Stomach (tissue), 9 donors: Measurements from ENCODE around the gene IMPDH1. TPM values are rescaled to one million over a fixed set of nuclear protein-coding genes. Genes with fewer than 3 reads are reported as not detected.

Experiments
- DNase-seq, 2 donors: peaks; one replicate each; pipeline versions ENCODE4 v3.0.0 to v3.0.0-alpha.2; 2013 to 2019
- H3K27ac ChIP-seq, 5 donors: fragments of 200-600 bp in 4 of 5; sonication (generic) in 4 of 5; one replicate each; pipeline ENCODE4 v1.5.1; 2013 to 2019; ENCODE audit warnings: mild to moderate bottlenecking in 1 of 5, moderate library complexity in 1 of 5
- H3K27me3 ChIP-seq, 3 donors: fragments of 200-600 bp; sonication (generic); one replicate each; pipeline ENCODE4 v1.5.1; 2017 to 2019; ENCODE audit warnings: mixed run types in 1 of 3
- H3K36me3 ChIP-seq, 4 donors: fragments of 200-600 bp; sonication (generic); 1 replicate in 3 of 4; 2 replicates in 1 of 4; pipeline ENCODE4 v1.5.1; 2016 to 2019
- H3K4me1 ChIP-seq, 4 donors: fragments of 200-600 bp; sonication (generic); one replicate each; pipeline ENCODE4 v1.5.1; 2016 to 2019
- H3K4me3 ChIP-seq, 4 donors: fragments of 200-600 bp; sonication (generic) in 3 of 4; one replicate each; pipeline ENCODE4 v1.5.1; 2016 to 2019; ENCODE audit warnings: mild to moderate bottlenecking in 1 of 4
- H3K9me3 ChIP-seq, 4 donors: fragments of 200-600 bp; sonication (generic); one replicate each; pipeline ENCODE4 v1.5.1; 2016 to 2019
- EP300 ChIP-seq: sonication (generic); formaldehyde crosslinking; IDR thresholded peaks from one replicate; pipeline ENCODE4 v1.6.1; 2017; ENCODE audit warnings: antibody characterized with exemption
- POLR2A ChIP-seq, 4 donors: fragments of 450-650 bp; IDR thresholded peaks; one replicate each; pipeline ENCODE4 v1.6.1; 2016; ENCODE audit warnings: antibody characterized with exemption in 4 of 4, control low read depth in 2 of 4, mild to moderate bottlenecking in 1 of 4, moderate library complexity in 1 of 4
- POLR2AphosphoS5 ChIP-seq, 3 donors: sonication (generic); formaldehyde crosslinking; IDR thresholded peaks; one replicate each; pipeline ENCODE4 v1.6.1; 2016; ENCODE audit warnings: antibody characterized with exemption in 3 of 3
- WGBS, 5 donors: extraction: QIAGEN DNeasy Blood & Tissue Kit in 3 of 5; methylation state at CpG; one replicate each; pipeline versions ENCODE4 v1.1.5 to v1.1.7; 2013 to 2018; 5-methylcytosine and 5-hydroxymethylcytosine counted together
- intact Hi-C: fragments of 100-400 bp; cut with DNase I; formaldehyde crosslinking; loops from one replicate; pipeline ENCODE4 v1.15.1; 2023; ENCODE audit warnings: low total_unique reads
- polyA plus RNA-seq, 3 donors: library from polyadenylated mRNA; stranded (reverse); fragments of 200-250 nt; gene quantifications; one replicate each; pipeline ENCODE4 v1.2.3, GENCODE V29; 2013
- total RNA-seq, 5 donors: library from RNA; depleted of rRNA; stranded (reverse); fragments of >200 nt; gene quantifications; one replicate each; pipeline versions ENCODE4 v1.1.0 to v1.2.3, GENCODE V29; 2014 to 2016
- TF ChIP-seq, protein P1 (sequence below), 7 experiments: fragments of 450-650 bp in 4 of 7; fragments of 200-600 bp in 3 of 7; sonication (generic) in 3 of 7; IDR thresholded peaks; one replicate each; pipeline ENCODE4 v1.5.1; 2016 to 2019; ENCODE audit warnings: antibody characterized with exemption in 7 of 7, control low read depth in 2 of 7, mild to moderate bottlenecking in 1 of 7
- donor health status: healthy with polysubstance abuse.
- donor health status: Bipolar disorder and iron deficiency.
- donor health status: healthy.

IMPDH1 gene
- total and polyA plus RNA-seq, 8 donors, result 32.7 to 188 (median 69.0) TPM

- no peak for DNase-seq
- WGBS, 5 donors, result 21 to 53% (median 43%) methylated on average over 1 to 3 of the region's 3 CpGs
- Histone ChIP-seq H3K4me1 (peaks cover 0 to 11% (median 9%) of the 10 kb centered on the region in 4 donors), H3K27ac (no peak overlapping the region), H3K27me3 (peaks cover 0 to 11% (median 0%) of the 10 kb centered on the region in 3 donors), H3K4me3 (no peak overlapping the region), H3K9me3 (no peaks in the 10 kb centered on the region), H3K36me3 (peaks cover 0 to 19% (median 18%) of the 10 kb centered on the region in 4 donors)
- intact Hi-C loops, result loop anchor here (5.0 kb wide), 1 partner anchor 41 kb away; no protein-coding TSS in a partner anchor
- TF ChIP-seq EP300, result no peak
- TF ChIP-seq POLR2A (IDR thresholded peaks at IDR 0.05), result no peak
- TF ChIP-seq, protein P1, sequence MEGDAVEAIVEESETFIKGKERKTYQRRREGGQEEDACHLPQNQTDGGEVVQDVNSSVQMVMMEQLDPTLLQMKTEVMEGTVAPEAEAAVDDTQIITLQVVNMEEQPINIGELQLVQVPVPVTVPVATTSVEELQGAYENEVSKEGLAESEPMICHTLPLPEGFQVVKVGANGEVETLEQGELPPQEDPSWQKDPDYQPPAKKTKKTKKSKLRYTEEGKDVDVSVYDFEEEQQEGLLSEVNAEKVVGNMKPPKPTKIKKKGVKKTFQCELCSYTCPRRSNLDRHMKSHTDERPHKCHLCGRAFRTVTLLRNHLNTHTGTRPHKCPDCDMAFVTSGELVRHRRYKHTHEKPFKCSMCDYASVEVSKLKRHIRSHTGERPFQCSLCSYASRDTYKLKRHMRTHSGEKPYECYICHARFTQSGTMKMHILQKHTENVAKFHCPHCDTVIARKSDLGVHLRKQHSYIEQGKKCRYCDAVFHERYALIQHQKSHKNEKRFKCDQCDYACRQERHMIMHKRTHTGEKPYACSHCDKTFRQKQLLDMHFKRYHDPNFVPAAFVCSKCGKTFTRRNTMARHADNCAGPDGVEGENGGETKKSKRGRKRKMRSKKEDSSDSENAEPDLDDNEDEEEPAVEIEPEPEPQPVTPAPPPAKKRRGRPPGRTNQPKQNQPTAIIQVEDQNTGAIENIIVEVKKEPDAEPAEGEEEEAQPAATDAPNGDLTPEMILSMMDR (IDR thresholded peaks at IDR 0.05), result no peak
- no peak for TF ChIP-seq POLR2AphosphoS5 (IDR thresholded peaks at IDR 0.05)
These were observed 21.7 kb downstream of the IMPDH1 start for GRCh38 chr7:128388145-128388485.

DNA sequence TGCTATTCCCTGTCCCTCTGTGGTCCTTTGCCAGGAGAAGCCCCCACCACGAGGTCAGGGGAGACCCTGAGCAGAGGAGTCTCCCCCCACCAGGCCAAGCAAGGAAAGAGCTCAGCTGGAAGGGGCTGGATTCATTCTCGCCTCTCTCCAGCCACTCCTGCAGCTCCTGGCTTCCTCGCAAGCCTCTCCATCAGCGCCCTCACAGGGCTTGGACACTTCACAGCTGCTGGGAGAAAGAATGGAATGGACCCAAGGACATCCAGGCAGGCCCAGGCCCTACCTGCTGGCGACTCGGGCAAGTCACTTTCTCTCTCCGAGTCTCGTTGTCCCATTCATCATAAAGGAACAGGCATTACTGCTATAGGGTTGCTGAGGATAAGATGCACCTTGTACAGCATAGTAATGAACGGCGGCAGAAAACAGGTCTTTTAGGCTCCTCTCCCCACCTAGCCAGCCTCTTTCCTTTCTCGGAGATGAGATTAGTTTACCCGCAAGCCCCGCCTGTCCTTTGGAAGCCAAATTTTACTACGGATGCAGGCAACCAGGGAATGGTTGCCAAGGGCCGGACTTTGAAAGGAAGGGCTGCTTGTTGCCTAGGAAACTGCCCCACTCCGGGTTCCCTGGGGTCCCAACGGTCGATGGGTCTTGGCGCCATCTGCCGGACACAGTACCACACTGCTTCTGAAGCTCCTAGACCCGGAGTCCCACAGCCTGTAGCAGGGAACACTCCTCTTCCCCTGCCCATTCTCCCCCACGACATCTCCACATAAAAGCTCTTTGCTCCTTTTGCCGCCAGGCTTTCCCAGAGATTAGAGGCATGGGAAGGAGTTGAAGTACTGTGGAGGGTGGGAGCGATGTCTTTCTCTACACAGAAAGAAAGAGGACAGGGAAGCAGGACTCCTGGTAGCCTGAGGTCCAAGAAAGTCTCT lies 22.3 kb downstream of the IMPDH1 start:
- 20 to 29% (median 26%) methylated on average over 24 of the region's 24 CpGs for WGBS, 5 donors
- intact Hi-C loops, result loop anchor here (5.0 kb wide), 1 partner anchor 40 kb away; no protein-coding TSS in a partner anchor
- H3K4me3 ChIP-seq, result no peak overlapping the region
- TF ChIP-seq, protein P1 (IDR thresholded peaks at IDR 0.05), result peak in 5 of 7 experiments; percentile 61 to 81 (median 79)
- TF ChIP-seq POLR2A (IDR thresholded peaks at IDR 0.05) (no peak), EP300 (no peak)
- peaks cover 0 to 11% (median 9%) of the 10 kb centered on the region in 4 donors for H3K4me1 ChIP-seq
- no peak overlapping the region for H3K27ac ChIP-seq
- H3K36me3 ChIP-seq, result peaks cover 0 to 13% (median 11%) of the 10 kb centered on the region in 4 donors
- DNase-seq, result peak; percentile 75 to 93
- H3K27me3 ChIP-seq, result peaks cover 0 to 11% (median 0%) of the 10 kb centered on the region in 3 donors
- H3K9me3 ChIP-seq, result no peaks in the 10 kb centered on the region

DNA sequence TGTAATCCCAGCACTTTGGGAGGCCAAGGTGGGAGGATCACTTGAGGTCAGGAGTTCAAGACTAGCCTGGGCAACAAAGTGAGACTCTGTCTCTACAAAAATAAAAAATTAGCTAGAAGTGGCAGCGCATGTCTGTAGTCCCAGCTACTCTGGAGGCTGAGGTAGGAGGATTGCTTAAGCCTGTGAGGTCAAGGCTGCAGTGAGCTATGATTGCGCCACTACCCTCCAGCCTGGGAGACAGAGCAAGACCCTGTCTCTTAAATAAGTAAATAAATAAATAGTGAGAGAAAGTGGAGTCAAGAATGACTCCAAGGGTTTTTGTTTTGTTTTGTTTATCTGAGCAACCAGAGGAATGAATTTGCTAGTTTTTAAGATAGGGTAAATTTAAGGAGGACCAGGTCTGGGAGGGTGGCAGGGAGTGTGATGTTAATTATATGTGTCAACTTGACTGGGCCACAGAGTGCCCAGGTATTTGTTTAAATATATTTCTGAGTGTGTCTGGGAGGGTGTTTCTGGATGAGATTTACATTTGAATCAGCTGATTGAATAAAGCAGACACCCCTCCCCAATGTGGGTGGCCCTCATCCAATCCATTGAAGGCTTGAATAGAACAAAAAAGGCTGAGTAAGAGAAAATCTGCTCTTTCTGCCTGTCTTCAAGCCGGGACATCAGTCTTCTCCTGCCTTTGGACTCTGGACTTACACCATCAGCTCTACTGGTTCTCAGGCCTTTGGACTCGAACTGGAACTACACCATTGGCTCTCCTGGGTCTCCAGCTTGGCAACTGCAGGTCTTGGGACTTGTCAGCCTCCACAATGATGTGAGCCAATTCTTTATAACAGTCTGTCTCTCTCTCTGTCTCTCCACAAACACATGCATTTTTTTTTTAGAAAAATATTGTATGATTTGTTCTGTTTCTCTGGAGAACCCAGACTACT lies 23.5 kb downstream of the IMPDH1 start:
- Histone ChIP-seq H3K4me1 (peaks cover 0 to 11% (median 9%) of the 10 kb centered on the region in 4 donors), H3K27ac (no peak overlapping the region), H3K36me3 (peaks cover 0 to under 1% (median 0%) of the 10 kb centered on the region in 4 donors), H3K4me3 (no peak overlapping the region), H3K27me3 (peaks cover 0 to 11% (median 0%) of the 10 kb centered on the region in 3 donors), H3K9me3 (no peaks in the 10 kb centered on the region)
- WGBS, 5 donors, result 82 to 93% (median 87%) methylated on average over 4 of the region's 4 CpGs
- no peak for DNase-seq
- intact Hi-C loops, result loop anchor here (5.0 kb wide), 1 partner anchor 39 kb away; no protein-coding TSS in a partner anchor
- TF ChIP-seq POLR2A (IDR thresholded peaks at IDR 0.05), result no peak
- TF ChIP-seq, protein P1 (IDR thresholded peaks at IDR 0.05), result no peak
- no peak for TF ChIP-seq EP300
- no peak for TF ChIP-seq POLR2AphosphoS5 (IDR thresholded peaks at IDR 0.05)

GRCh38 chr7:128384726-128385125 lies 25.1 kb downstream of the IMPDH1 start:
- intact Hi-C loops, result loop anchor here (5.0 kb wide), 1 partner anchor 37 kb away; no protein-coding TSS in a partner anchor
- H3K9me3 ChIP-seq, result no peaks in the 10 kb centered on the region

More at GRCh38 chr7:128384726-128385125, 25.1 kb downstream of the IMPDH1 start:
- no peak for DNase-seq
- Histone ChIP-seq H3K4me3 (no peak overlapping the region), H3K4me1 (peaks cover 0 to 11% (median 9%) of the 10 kb centered on the region in 4 donors), H3K27ac (no peak overlapping the region), H3K36me3 (no peaks in the 10 kb centered on the region), H3K27me3 (peaks cover 0 to 11% (median 0%) of the 10 kb centered on the region in 3 donors)
- WGBS, 5 donors, result 70 to 76% (median 72%) methylated on average over 7 of the region's 7 CpGs
- TF ChIP-seq, protein P1 (IDR thresholded peaks at IDR 0.05), result no peak
- no peak for TF ChIP-seq POLR2AphosphoS5 (IDR thresholded peaks at IDR 0.05)
- TF ChIP-seq POLR2A (IDR thresholded peaks at IDR 0.05), result no peak
- TF ChIP-seq EP300, result no peak
